Type B pancreatic cell (in vitro differentiated cells): ENCODE data around the gene RBBP4. TPM values are rescaled to one million over a fixed set of nuclear protein-coding genes. Genes with fewer than 3 reads are reported as not detected.
"Not testable (repeated sequence)": the region's sequence is repeated elsewhere in the genome, so short reads cannot be mapped to it uniquely, and the experiment has no call there.

Experiments
- DNase-seq: peaks from one replicate; pipeline ENCODE4 v3.0.0; 2021; ENCODE audit warnings: mixed read lengths; ENCODE audit not compliant: unreplicated experiment; ENCODE audit errors: extremely low spot score
- H3K27ac Mint-ChIP-seq: 2 replicates; pipeline ENCODE4 v1.8.0; 2021; ENCODE audit warnings: mild to moderate bottlenecking, mixed read lengths
- H3K27me3 Mint-ChIP-seq: 2 replicates; pipeline ENCODE4 v1.8.0; 2021; ENCODE audit warnings: mixed read lengths
- H3K36me3 Mint-ChIP-seq: 2 replicates; pipeline ENCODE4 v1.8.0; 2021; ENCODE audit warnings: mixed read lengths
- H3K4me1 Mint-ChIP-seq: one replicate; pipeline ENCODE4 v1.8.0; 2021; ENCODE audit warnings: mixed read lengths; ENCODE audit not compliant: unreplicated experiment
- H3K4me3 Mint-ChIP-seq: 2 replicates; pipeline ENCODE4 v1.8.0; 2021; ENCODE audit warnings: mild to moderate bottlenecking, mixed read lengths
- H3K9me3 Mint-ChIP-seq: 2 replicates; pipeline ENCODE4 v1.8.0; 2021; ENCODE audit warnings: mixed read lengths
- total RNA-seq: library from RNA; stranded (reverse); gene quantifications from 2 replicates; pipeline ENCODE4 v1.2.1, GENCODE V29; 2021; ENCODE audit warnings: low replicate concordance
- TF ChIP-seq, protein P1 (sequence below): fragments of 200-600 bp; sonication (generic); conservative IDR thresholded peaks from 2 replicates; pipeline ENCODE4 v1.5.0; 2021; ENCODE audit warnings: antibody characterized with exemption, mild to moderate bottlenecking

RBBP4 gene
- total RNA-seq, 1 donor from 2014 or later, result 386 TPM

- H3K27ac Mint-ChIP-seq, result peak overlapping the region; percentile 91
- H3K9me3 Mint-ChIP-seq, result no peaks in the 10 kb centered on the region
- no peak for DNase-seq
- peak overlapping the region; percentile 30 for H3K4me3 Mint-ChIP-seq
- peaks cover 20% of the 10 kb centered on the region for H3K36me3 Mint-ChIP-seq
- TF ChIP-seq, protein P1, sequence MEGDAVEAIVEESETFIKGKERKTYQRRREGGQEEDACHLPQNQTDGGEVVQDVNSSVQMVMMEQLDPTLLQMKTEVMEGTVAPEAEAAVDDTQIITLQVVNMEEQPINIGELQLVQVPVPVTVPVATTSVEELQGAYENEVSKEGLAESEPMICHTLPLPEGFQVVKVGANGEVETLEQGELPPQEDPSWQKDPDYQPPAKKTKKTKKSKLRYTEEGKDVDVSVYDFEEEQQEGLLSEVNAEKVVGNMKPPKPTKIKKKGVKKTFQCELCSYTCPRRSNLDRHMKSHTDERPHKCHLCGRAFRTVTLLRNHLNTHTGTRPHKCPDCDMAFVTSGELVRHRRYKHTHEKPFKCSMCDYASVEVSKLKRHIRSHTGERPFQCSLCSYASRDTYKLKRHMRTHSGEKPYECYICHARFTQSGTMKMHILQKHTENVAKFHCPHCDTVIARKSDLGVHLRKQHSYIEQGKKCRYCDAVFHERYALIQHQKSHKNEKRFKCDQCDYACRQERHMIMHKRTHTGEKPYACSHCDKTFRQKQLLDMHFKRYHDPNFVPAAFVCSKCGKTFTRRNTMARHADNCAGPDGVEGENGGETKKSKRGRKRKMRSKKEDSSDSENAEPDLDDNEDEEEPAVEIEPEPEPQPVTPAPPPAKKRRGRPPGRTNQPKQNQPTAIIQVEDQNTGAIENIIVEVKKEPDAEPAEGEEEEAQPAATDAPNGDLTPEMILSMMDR, result no peak
- peaks cover 7% of the 10 kb centered on the region for H3K4me1 Mint-ChIP-seq
- no peaks in the 10 kb centered on the region for H3K27me3 Mint-ChIP-seq
Measured at GRCh38 chr1:32635508-32636277, 15.3 kb upstream of the RBBP4 start.

GRCh38 chr1:32636914-32637645 is 13.9 kb upstream of the RBBP4 start:
- DNase-seq, result no peak
- peak overlapping the region; percentile 91 for H3K27ac Mint-ChIP-seq
- TF ChIP-seq, protein P1, result no peak
- H3K4me1 Mint-ChIP-seq, result peaks cover 7% of the 10 kb centered on the region
- H3K36me3 Mint-ChIP-seq, result peaks cover 20% of the 10 kb centered on the region
- no peaks in the 10 kb centered on the region for H3K27me3 Mint-ChIP-seq
- H3K4me3 Mint-ChIP-seq, result peak overlapping the region; percentile 48
- H3K9me3 Mint-ChIP-seq, result no peaks in the 10 kb centered on the region

GRCh38 chr1:32639489-32640075 is 11.4 kb upstream of the RBBP4 start:
- Mint-ChIP-seq H3K4me3 (no peak overlapping the region), H3K36me3 (peaks cover 12% of the 10 kb centered on the region), H3K4me1 (peaks cover 11% of the 10 kb centered on the region), H3K27me3 (no peaks in the 10 kb centered on the region), H3K9me3 (no peaks in the 10 kb centered on the region), H3K27ac (no peak overlapping the region)
- TF ChIP-seq, protein P1, result no peak
- no peak for DNase-seq

GRCh38 chr1:32642292-32642827 is 8.6 kb upstream of the RBBP4 start:
- H3K9me3 Mint-ChIP-seq, H3K4me3 Mint-ChIP-seq, H3K4me1 Mint-ChIP-seq, H3K27me3 Mint-ChIP-seq, H3K36me3 Mint-ChIP-seq, H3K27ac Mint-ChIP-seq, DNase-seq: not testable (repeated sequence)

DNA sequence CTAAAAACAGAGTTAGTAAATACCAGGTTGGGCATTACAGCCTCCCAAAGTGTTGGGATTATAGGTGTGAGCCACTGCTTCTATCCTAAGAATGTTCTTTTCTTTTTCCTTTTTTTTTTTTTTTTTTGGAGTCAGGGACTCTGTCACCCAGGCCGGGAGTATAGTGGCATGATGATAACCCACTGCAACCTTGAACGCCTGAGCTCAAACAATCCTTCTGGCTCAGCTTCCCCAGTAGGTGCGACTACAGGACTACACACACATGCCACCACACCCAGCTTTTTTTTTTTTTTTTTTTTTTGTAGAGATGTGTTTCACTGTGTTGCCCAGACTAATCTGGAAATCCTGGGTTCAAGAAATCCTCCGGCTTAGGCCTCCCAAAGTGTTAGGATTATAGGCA is 6.6 kb upstream of the RBBP4 start:
- TF ChIP-seq, protein P1, result no peak
- Mint-ChIP-seq H3K4me3 (no peak overlapping the region), H3K27ac (peak overlapping the region; percentile 80), H3K27me3 (no peaks in the 10 kb centered on the region), H3K9me3 (no peaks in the 10 kb centered on the region), H3K36me3 (peaks cover 6% of the 10 kb centered on the region), H3K4me1 (peaks cover 11% of the 10 kb centered on the region)
- no peak for DNase-seq
